HepG2 (cell line): Measurements from ENCODE around the gene WBP1. TPM values are rescaled to one million over a fixed set of nuclear protein-coding genes. Genes with fewer than 3 reads are reported as not detected.

ENCODE experiments used
- ASH2L ChIP-seq: fragments of 300-600, 200-600 bp; sonication (generic); IDR thresholded peaks from 2 replicates; pipeline ENCODE4 v1.7.0; 2017; ENCODE audit warnings: low read depth, mild to moderate bottlenecking, moderate library complexity, mixed read lengths, low read length; ENCODE audit not compliant: insufficient read length
- CEBPG ChIP-seq: IDR thresholded peaks from 2 replicates; pipeline ENCODE4 v1.6.1; 2016
- ELF1 ChIP-seq: sonication (generic); formaldehyde crosslinking; IDR thresholded peaks from 2 replicates; pipeline ENCODE4 v1.4.0; 2020; ENCODE audit warnings: missing genetic modification reagents
- HIVEP1 ChIP-seq: sonication (generic); formaldehyde crosslinking; IDR thresholded peaks from 2 replicates; pipeline ENCODE4 v1.4.0; 2020; ENCODE audit warnings: mild to moderate bottlenecking, missing genetic modification reagents
- KMT2A ChIP-seq: sonication (generic); formaldehyde crosslinking; IDR thresholded peaks from 2 replicates; pipeline ENCODE4 v1.4.0; 2020; ENCODE audit warnings: missing genetic modification reagents
- MTF2 ChIP-seq: sonication (generic); formaldehyde crosslinking; IDR thresholded peaks from 2 replicates; pipeline ENCODE4 v1.5.0; 2020; ENCODE audit warnings: missing genetic modification reagents, borderline replicate concordance
- MXI1 ChIP-seq: IDR thresholded peaks from 3 replicates; pipeline ENCODE4 v1.6.1; 2012; ENCODE audit warnings: low read depth, low read length, inconsistent platforms, borderline replicate concordance
- TBL1XR1 ChIP-seq: fragments of 150-350 bp; IDR thresholded peaks from 2 replicates; pipeline ENCODE4 v1.6.1; 2014; ENCODE audit warnings: borderline replicate concordance, low read length; ENCODE audit not compliant: partially characterized antibody
- TERF1 ChIP-seq: sonication (generic); formaldehyde crosslinking; IDR thresholded peaks from 2 replicates; pipeline ENCODE4 v1.8.0; 2022; ENCODE audit warnings: mild to moderate bottlenecking, missing genetic modification reagents, moderate library complexity
- ZFP1 ChIP-seq: IDR thresholded peaks from 2 replicates; pipeline ENCODE4 v1.6.1; 2016
- ZFP37 ChIP-seq: sonication (generic); formaldehyde crosslinking; IDR thresholded peaks from 2 replicates; pipeline ENCODE4 v1.4.0; 2020; ENCODE audit warnings: missing genetic modification reagents, borderline replicate concordance
- ZFX ChIP-seq: sonication (generic); formaldehyde crosslinking; IDR thresholded peaks from 2 replicates; pipeline ENCODE4 v1.4.0; 2020; ENCODE audit warnings: mild to moderate bottlenecking, low read depth, missing genetic modification reagents, moderate library complexity
- ZNF468 ChIP-seq: sonication (generic); formaldehyde crosslinking; IDR thresholded peaks from 2 replicates; pipeline ENCODE4 v1.8.0; 2022; ENCODE audit warnings: mild to moderate bottlenecking, moderate library complexity, missing genetic modification reagents
- polyA plus RNA-seq, 8 experiments: library from polyadenylated mRNA; depleted of rRNA in 3 of 8; stranded (reverse) in 7 of 8; unstranded in 1 of 8; fragments of >200 nt; fragmentation: Illumina TruSeq in 4 of 8; extraction: Trizol in 4 of 8; gene quantifications; 2 replicates each; pipeline versions ENCODE4 v1.2.1 to v1.2.3, GENCODE V29; 2011 to 2016; ENCODE audit warnings: low read depth in 4 of 8, missing spikeins in 1 of 8, mixed read lengths in 1 of 8; ENCODE audit not compliant: insufficient read depth in 1 of 8
- total RNA-seq, 5 experiments: library from RNA; depleted of rRNA; stranded (reverse); fragments of >200 nt; fragmentation: Illumina TruSeq; extraction: Trizol; gene quantifications; 2 replicates each; pipeline ENCODE4 v1.2.3, GENCODE V29; 2016; ENCODE audit warnings: low read depth in 1 of 5
- TF ChIP-seq, protein P1 (sequence below): sonication (generic); formaldehyde crosslinking; IDR thresholded peaks from 2 replicates; pipeline ENCODE4 v1.4.0; 2020; ENCODE audit warnings: missing genetic modification reagents
- TF ChIP-seq, protein P2 (sequence below): sonication (generic); formaldehyde crosslinking; IDR thresholded peaks from 2 replicates; pipeline ENCODE4 v1.8.1; 2023; ENCODE audit warnings: missing genetic modification reagents, inconsistent platforms, borderline replicate concordance
- TF ChIP-seq, protein P3 (sequence below): fragments of 450-650 bp; IDR thresholded peaks from 2 replicates; pipeline ENCODE4 v1.6.1; 2017; ENCODE audit warnings: mild to moderate bottlenecking
- TF ChIP-seq, protein P4 (sequence below): IDR thresholded peaks from 2 replicates; pipeline ENCODE4 v1.4.0; 2020; ENCODE audit warnings: mild to moderate bottlenecking, missing genetic modification reagents
- TF ChIP-seq, protein P5 (sequence below): sonication (generic); formaldehyde crosslinking; IDR thresholded peaks from 2 replicates; pipeline ENCODE4 v1.5.0; 2020; ENCODE audit warnings: missing genetic modification reagents, mild to moderate bottlenecking, borderline replicate concordance

Gene WBP1
- total and polyA plus RNA-seq, 2 of the 13 experiments (the other 11 are each of a cell fraction or from before 2014, with no cell fraction given), result 38.8 to 85.7 TPM

DNA sequence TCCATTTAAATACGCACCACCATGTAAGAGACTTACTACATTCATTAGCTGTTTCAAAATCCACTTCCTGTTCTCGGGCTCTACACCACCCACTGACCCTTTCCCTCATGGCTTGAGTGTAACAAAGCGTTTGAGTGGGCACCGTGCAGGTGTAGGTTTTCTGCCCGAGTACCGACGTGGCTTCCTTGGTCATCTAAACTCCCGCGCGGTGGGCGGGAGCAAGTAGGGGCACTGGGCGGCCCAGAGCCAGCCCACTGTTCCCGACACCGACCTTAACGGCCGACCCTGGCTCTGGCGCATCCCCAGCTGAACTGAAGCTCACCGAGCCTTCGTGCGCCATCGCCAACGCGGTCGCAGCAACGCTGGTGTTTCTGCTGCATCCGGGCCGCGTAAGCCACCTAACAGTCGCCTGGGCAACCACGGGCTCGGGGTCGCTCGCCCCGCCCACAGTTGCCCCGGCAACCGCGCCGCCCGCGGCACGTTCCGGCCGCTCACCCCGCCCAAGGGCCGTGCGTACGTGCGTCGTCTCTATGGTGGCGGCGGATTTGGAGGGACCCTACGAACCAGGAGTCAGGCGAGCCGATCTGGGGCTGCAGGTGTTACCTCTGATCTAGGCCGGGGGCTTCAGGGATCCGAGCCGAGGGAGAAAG lies 36.9 kb upstream of the WBP1 start, which contains the start of the genes C2orf81 and WDR54 (continued):
- TF ChIP-seq ZNF468 (CRISPR knock-in tag) (0 out of 2 replicates have a peak, but pooled peaks have one; percentile 54), TERF1 (CRISPR knock-in tag) (no peak), ASH2L (peak; percentile 39), KMT2A (no peak), ZFX (peak; percentile 66), MTF2 (CRISPR knock-in tag) (no peak), ZFP37 (no peak), HIVEP1 (no peak; the same call in 1 of the 2 replicates), TBL1XR1 (no peak), ZFP1 (CRISPR knock-in tag) (no peak), MXI1 (peak; percentile 99), CEBPG (CRISPR knock-in tag) (no peak), ELF1 (CRISPR knock-in tag) (peak; percentile 39; the same call in 1 of the 2 replicates)
- TF ChIP-seq, protein P1, sequence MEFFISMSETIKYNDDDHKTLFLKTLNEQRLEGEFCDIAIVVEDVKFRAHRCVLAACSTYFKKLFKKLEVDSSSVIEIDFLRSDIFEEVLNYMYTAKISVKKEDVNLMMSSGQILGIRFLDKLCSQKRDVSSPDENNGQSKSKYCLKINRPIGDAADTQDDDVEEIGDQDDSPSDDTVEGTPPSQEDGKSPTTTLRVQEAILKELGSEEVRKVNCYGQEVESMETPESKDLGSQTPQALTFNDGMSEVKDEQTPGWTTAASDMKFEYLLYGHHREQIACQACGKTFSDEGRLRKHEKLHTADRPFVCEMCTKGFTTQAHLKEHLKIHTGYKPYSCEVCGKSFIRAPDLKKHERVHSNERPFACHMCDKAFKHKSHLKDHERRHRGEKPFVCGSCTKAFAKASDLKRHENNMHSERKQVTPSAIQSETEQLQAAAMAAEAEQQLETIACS, result no peak
- TF ChIP-seq, protein P2, sequence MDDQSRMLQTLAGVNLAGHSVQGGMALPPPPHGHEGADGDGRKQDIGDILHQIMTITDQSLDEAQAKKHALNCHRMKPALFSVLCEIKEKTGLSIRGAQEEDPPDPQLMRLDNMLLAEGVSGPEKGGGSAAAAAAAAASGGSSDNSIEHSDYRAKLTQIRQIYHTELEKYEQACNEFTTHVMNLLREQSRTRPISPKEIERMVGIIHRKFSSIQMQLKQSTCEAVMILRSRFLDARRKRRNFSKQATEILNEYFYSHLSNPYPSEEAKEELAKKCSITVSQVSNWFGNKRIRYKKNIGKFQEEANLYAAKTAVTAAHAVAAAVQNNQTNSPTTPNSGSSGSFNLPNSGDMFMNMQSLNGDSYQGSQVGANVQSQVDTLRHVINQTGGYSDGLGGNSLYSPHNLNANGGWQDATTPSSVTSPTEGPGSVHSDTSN, result no peak
- TF ChIP-seq, protein P3, sequence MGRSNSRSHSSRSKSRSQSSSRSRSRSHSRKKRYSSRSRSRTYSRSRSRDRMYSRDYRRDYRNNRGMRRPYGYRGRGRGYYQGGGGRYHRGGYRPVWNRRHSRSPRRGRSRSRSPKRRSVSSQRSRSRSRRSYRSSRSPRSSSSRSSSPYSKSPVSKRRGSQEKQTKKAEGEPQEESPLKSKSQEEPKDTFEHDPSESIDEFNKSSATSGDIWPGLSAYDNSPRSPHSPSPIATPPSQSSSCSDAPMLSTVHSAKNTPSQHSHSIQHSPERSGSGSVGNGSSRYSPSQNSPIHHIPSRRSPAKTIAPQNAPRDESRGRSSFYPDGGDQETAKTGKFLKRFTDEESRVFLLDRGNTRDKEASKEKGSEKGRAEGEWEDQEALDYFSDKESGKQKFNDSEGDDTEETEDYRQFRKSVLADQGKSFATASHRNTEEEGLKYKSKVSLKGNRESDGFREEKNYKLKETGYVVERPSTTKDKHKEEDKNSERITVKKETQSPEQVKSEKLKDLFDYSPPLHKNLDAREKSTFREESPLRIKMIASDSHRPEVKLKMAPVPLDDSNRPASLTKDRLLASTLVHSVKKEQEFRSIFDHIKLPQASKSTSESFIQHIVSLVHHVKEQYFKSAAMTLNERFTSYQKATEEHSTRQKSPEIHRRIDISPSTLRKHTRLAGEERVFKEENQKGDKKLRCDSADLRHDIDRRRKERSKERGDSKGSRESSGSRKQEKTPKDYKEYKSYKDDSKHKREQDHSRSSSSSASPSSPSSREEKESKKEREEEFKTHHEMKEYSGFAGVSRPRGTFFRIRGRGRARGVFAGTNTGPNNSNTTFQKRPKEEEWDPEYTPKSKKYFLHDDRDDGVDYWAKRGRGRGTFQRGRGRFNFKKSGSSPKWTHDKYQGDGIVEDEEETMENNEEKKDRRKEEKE, result no peak
- TF ChIP-seq, protein P4, sequence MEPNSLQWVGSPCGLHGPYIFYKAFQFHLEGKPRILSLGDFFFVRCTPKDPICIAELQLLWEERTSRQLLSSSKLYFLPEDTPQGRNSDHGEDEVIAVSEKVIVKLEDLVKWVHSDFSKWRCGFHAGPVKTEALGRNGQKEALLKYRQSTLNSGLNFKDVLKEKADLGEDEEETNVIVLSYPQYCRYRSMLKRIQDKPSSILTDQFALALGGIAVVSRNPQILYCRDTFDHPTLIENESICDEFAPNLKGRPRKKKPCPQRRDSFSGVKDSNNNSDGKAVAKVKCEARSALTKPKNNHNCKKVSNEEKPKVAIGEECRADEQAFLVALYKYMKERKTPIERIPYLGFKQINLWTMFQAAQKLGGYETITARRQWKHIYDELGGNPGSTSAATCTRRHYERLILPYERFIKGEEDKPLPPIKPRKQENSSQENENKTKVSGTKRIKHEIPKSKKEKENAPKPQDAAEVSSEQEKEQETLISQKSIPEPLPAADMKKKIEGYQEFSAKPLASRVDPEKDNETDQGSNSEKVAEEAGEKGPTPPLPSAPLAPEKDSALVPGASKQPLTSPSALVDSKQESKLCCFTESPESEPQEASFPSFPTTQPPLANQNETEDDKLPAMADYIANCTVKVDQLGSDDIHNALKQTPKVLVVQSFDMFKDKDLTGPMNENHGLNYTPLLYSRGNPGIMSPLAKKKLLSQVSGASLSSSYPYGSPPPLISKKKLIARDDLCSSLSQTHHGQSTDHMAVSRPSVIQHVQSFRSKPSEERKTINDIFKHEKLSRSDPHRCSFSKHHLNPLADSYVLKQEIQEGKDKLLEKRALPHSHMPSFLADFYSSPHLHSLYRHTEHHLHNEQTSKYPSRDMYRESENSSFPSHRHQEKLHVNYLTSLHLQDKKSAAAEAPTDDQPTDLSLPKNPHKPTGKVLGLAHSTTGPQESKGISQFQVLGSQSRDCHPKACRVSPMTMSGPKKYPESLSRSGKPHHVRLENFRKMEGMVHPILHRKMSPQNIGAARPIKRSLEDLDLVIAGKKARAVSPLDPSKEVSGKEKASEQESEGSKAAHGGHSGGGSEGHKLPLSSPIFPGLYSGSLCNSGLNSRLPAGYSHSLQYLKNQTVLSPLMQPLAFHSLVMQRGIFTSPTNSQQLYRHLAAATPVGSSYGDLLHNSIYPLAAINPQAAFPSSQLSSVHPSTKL (CRISPR knock-in tag), result peak; percentile 9; the same call in 1 of the 2 replicates
- TF ChIP-seq, protein P5, sequence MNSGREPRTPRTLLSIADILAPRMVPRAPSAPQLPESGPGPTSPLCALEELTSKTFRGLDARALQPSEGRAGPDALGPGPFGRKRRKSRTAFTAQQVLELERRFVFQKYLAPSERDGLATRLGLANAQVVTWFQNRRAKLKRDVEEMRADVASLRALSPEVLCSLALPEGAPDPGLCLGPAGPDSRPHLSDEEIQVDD (CRISPR knock-in tag), result no peak
